Memory B cell (primary cell): ENCODE measurements around the gene ROBO1.
"Not testable (repeated sequence)": the region's sequence is repeated elsewhere in the genome, so short reads cannot be mapped to it uniquely, and the experiment has no call there.

Experiments
- ATAC-seq: fragments of 150-1000 bp; cut with Tn5 transposase; 2 replicates; pipeline ENCODE4 v1.10.0; 2021; ENCODE audit warnings: low read depth, mild to moderate bottlenecking, moderate library complexity
- DNase-seq, 2 donors: peaks; one replicate each; pipeline ENCODE4 v3.0.0; 2022; ENCODE audit warnings: low spot score in 2 of 2
- H3K27ac Mint-ChIP-seq: one replicate; pipeline ENCODE4 v1.8.0; 2022; ENCODE audit warnings: mild to moderate bottlenecking, moderate library complexity, mixed read lengths
- H3K27me3 Mint-ChIP-seq: one replicate; pipeline ENCODE4 v1.8.0; 2022; ENCODE audit warnings: mixed read lengths
- H3K36me3 Mint-ChIP-seq: one replicate; pipeline ENCODE4 v1.8.0; 2022; ENCODE audit warnings: mild to moderate bottlenecking, mixed read lengths
- H3K4me1 Mint-ChIP-seq: one replicate; pipeline ENCODE4 v1.8.0; 2022; ENCODE audit warnings: mixed read lengths
- H3K4me3 Mint-ChIP-seq: one replicate; pipeline ENCODE4 v1.8.0; 2022; ENCODE audit warnings: mild to moderate bottlenecking, moderate library complexity, mixed read lengths
- H3K9me3 Mint-ChIP-seq: one replicate; pipeline ENCODE4 v1.8.0; 2022; ENCODE audit warnings: mixed read lengths

ROBO1 gene

DNA sequence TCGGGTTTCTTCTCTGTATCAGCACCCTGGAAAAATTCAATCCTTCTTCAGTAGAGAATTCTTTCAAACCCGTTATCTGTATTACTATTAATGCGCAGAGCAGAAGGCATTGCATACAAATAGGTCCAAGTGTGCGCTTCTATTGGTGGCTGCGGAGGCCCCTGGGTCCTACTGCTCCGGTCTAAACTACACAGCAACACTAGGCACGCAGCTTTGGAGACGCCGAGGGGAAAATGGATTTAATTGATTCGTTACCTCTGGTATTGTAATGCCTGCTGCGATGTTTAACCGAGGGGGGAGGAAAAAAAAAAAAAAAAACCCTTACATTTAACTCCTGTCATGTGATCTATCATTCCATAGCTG is at the start of gene ROBO1:
ROBO1 (minus strand) TSS at position 94 of the 363 bp plus-strand sequence.
- no peaks in the 10 kb centered on the region for H3K36me3 Mint-ChIP-seq
- no peaks in the 10 kb centered on the region for H3K9me3 Mint-ChIP-seq
- no peak for DNase-seq
- no peak within 1 kb of the TSS for H3K4me3 Mint-ChIP-seq
- no peak for ATAC-seq
- no peaks in the 10 kb centered on the region for H3K4me1 Mint-ChIP-seq
- H3K27ac Mint-ChIP-seq: no peak within 1 kb of the TSS
- H3K27me3 Mint-ChIP-seq: no peaks in the 10 kb centered on the region

DNA sequence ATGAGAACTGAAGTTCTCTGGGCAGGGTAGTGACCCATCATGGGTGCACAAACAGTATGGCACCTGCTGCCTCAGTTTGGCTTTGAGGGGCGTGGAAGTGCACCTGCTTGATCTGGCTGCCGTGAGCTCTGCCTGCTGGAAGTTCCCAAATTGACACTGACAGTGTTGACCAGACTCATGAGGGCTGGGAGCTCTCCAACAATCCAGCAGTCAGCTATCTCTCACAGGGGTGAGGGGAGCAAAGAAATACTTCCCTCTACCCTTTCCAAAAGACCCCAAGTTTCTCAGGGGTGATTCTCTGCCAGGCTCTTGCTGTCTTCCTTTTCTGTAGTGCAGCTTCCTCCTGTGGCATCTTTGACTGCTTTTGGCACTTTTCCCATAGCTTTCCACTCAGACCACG is 49.4 kb upstream of the ROBO1 start:
- H3K4me1 Mint-ChIP-seq: no peaks in the 10 kb centered on the region
- H3K27me3 Mint-ChIP-seq: no peaks in the 10 kb centered on the region
- DNase-seq (no peak), ATAC-seq (no peak)
- no peaks in the 10 kb centered on the region for H3K36me3 Mint-ChIP-seq
- H3K27ac Mint-ChIP-seq: no peak overlapping the region
- H3K4me3 Mint-ChIP-seq: no peak overlapping the region
- peaks cover 16% of the 10 kb centered on the region for H3K9me3 Mint-ChIP-seq

DNA sequence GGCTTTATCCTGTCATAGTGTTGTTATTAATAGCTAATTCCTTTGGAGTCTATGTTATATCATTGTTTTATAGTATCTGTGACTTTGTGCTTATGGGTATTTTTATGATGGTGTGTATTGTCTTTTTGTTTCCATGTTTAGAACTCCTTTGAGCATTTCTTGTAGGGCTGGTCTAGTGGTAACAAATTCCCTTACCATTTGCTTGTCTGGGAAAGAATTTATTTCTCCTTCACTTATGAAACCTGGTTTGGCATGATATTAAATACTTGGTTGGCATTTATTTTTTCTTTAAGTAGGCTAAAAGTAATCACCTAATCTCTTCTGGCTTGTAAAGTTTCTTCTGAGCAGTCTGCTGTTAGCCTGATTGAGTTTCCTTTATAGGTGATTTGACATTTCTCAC is 47.7 kb upstream of the ROBO1 start:
- Mint-ChIP-seq H3K27me3 (no peaks in the 10 kb centered on the region), H3K27ac (no peak overlapping the region), H3K4me1 (no peaks in the 10 kb centered on the region), H3K9me3 (peaks cover 13% of the 10 kb centered on the region), H3K36me3 (no peaks in the 10 kb centered on the region), H3K4me3 (no peak overlapping the region)
- ATAC-seq: no peak
- DNase-seq: no peak

GRCh38 chr3:79810581-79810980 is 42.8 kb upstream of the ROBO1 start:
- peaks cover 3% of the 10 kb centered on the region for H3K9me3 Mint-ChIP-seq

DNA sequence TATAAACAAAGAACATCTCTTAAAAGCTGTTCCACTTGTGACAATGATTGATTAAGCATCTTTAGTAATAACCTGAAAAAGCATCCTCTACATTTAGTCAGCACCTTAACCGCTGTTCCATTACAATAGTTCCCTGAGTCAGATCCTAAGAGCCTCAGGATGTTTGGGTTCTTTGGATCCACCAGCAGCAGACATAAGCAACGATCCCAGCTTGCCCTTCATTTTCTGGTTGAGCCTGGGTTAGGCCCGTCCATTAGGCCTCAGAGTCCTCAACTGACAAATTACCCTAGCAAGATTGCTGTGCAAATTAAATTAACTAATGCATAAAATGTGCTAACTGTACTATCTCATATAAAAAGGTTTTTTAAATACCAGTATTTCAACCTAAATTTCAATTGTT is 42.3 kb upstream of the ROBO1 start:
- H3K27me3 Mint-ChIP-seq: no peaks in the 10 kb centered on the region
- H3K27ac Mint-ChIP-seq: no peak overlapping the region
- DNase-seq: no peak
- no peak for ATAC-seq
- H3K9me3 Mint-ChIP-seq: peaks cover 2% of the 10 kb centered on the region
- H3K4me1 Mint-ChIP-seq: no peaks in the 10 kb centered on the region
- no peak overlapping the region for H3K4me3 Mint-ChIP-seq
- H3K36me3 Mint-ChIP-seq: no peaks in the 10 kb centered on the region

More at GRCh38 chr3:79810581-79810980, 42.8 kb upstream of the ROBO1 start:
- Mint-ChIP-seq H3K27ac (no peak overlapping the region), H3K4me1 (no peaks in the 10 kb centered on the region), H3K27me3 (no peaks in the 10 kb centered on the region), H3K4me3 (no peak overlapping the region), H3K36me3 (no peaks in the 10 kb centered on the region)
- no peak for DNase-seq
- no peak for ATAC-seq

DNA sequence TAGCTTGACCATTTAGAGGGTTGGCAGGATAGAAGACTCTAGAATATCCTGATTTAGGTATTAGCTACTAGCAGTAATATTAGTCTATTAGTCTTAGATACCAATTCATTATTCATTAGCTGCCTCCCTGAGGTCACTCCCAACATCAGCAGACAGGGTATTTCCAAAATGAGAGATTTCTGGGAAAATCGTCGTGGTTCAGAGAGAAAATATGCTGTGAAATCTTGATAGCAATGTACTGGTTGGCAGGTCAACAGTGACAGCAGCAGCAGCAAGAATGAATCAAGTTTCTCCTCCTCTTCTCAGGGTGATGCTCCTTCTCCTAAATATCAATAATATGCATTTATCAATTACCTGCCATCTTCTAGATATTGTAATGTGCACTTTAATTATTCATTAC is 41.3 kb upstream of the ROBO1 start:
- H3K4me3 Mint-ChIP-seq: no peak overlapping the region
- no peaks in the 10 kb centered on the region for H3K4me1 Mint-ChIP-seq
- no peak overlapping the region for H3K27ac Mint-ChIP-seq
- no peaks in the 10 kb centered on the region for H3K36me3 Mint-ChIP-seq
- peaks cover 2% of the 10 kb centered on the region for H3K9me3 Mint-ChIP-seq
- no peaks in the 10 kb centered on the region for H3K27me3 Mint-ChIP-seq
- ATAC-seq (no peak), DNase-seq (no peak)

- ATAC-seq: no peak
- H3K9me3 Mint-ChIP-seq: peaks cover under 1% of the 10 kb centered on the region
- no peaks in the 10 kb centered on the region for H3K36me3 Mint-ChIP-seq
- no peak for DNase-seq
- no peaks in the 10 kb centered on the region for H3K4me1 Mint-ChIP-seq
- H3K27me3 Mint-ChIP-seq: no peaks in the 10 kb centered on the region
- no peak overlapping the region for H3K4me3 Mint-ChIP-seq
- H3K27ac Mint-ChIP-seq: no peak overlapping the region
Observed at GRCh38 chr3:79808515-79808914, 40.7 kb upstream of the ROBO1 start.

DNA sequence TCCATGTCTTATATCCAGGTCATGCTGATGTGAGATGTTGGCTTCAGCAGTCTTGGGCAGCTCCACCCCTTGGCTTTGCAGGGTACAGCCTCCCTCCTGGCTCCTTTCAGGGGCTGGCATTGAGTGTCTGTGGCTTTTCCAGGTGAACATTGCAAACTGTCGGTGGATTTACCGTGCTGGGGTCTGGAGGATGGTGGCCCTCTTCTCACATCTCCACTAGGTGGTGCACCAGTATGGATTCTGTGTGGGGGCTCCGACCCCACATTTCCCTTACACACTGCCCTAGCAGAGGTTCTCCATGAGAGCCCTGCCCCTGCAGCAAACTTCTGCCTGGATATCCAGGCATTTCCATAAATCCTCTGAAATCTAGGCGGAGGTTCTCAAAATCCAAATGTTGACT is 22.4 kb upstream of the ROBO1 start:
- H3K4me3 Mint-ChIP-seq, H3K27me3 Mint-ChIP-seq, DNase-seq, H3K9me3 Mint-ChIP-seq, H3K36me3 Mint-ChIP-seq, H3K27ac Mint-ChIP-seq, H3K4me1 Mint-ChIP-seq, ATAC-seq: not testable (repeated sequence)

- H3K36me3 Mint-ChIP-seq: no peaks in the 10 kb centered on the region
- no peak for ATAC-seq
Observed at GRCh38 chr3:79773291-79773690, 5.5 kb upstream of the ROBO1 start.

GRCh38 chr3:79769229-79769628 is 1.4 kb upstream of the ROBO1 start:
- H3K36me3 Mint-ChIP-seq: no peaks in the 10 kb centered on the region
- H3K9me3 Mint-ChIP-seq: peaks cover 5% of the 10 kb centered on the region
- no peak for ATAC-seq
- H3K27ac Mint-ChIP-seq: no peak overlapping the region
- H3K4me1 Mint-ChIP-seq: no peaks in the 10 kb centered on the region
- no peak for DNase-seq
- H3K27me3 Mint-ChIP-seq: no peaks in the 10 kb centered on the region
- H3K4me3 Mint-ChIP-seq: no peak overlapping the region

More at GRCh38 chr3:79773291-79773690, 5.5 kb upstream of the ROBO1 start:
- Mint-ChIP-seq H3K4me3 (no peak overlapping the region), H3K27ac (no peak overlapping the region), H3K9me3 (peaks cover 5% of the 10 kb centered on the region), H3K27me3 (no peaks in the 10 kb centered on the region), H3K4me1 (no peaks in the 10 kb centered on the region)
- no peak for DNase-seq

GRCh38 chr3:79767194-79767904 is 449 bp downstream of the ROBO1 start:
- Mint-ChIP-seq H3K27ac (no peak overlapping the region), H3K36me3 (no peaks in the 10 kb centered on the region), H3K4me3 (no peak overlapping the region), H3K9me3 (no peaks in the 10 kb centered on the region), H3K4me1 (no peaks in the 10 kb centered on the region), H3K27me3 (no peaks in the 10 kb centered on the region)
- no peak for ATAC-seq
- DNase-seq: no peak

DNA sequence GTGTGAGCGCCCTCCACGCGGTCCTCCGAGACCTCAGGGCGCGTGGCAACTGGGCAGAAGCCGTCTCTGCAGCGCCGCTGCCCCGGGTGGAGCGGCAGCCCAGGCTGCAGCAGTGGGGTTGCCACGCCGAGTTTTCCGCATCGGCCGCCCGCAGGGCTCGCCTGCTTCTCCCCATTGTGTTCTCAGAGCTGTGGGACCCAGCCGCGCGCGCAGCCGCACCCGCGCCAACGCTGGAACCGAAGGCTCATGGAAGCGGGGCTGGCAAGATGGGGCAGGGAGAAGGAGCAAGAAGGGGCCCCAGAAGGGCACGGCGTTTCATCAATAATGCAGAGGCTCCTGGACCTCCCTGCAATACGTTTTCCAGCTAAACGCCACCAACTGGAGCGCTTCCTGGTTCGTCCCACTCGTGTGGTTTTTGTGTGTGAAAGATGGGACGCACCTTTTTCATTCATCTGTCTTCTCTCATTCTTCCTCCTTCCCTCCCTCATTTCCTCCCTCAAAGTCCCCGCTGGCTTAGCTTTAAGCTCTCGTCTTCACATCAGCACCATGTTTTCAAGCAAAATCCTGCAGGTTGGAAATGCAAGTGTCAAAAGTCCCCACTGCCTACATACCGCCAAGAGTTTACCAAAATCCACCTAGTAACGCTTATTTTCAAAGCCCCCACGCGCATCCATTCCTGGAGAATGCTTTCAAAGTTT is 1.2 kb downstream of the ROBO1 start:
- no peak overlapping the region for H3K4me3 Mint-ChIP-seq
- H3K27ac Mint-ChIP-seq: no peak overlapping the region
- DNase-seq (no peak), ATAC-seq (no peak)
- no peaks in the 10 kb centered on the region for H3K9me3 Mint-ChIP-seq
- no peaks in the 10 kb centered on the region for H3K4me1 Mint-ChIP-seq
- H3K27me3 Mint-ChIP-seq: no peaks in the 10 kb centered on the region
- H3K36me3 Mint-ChIP-seq: no peaks in the 10 kb centered on the region

- no peaks in the 10 kb centered on the region for H3K27me3 Mint-ChIP-seq
- H3K9me3 Mint-ChIP-seq: no peaks in the 10 kb centered on the region
- H3K36me3 Mint-ChIP-seq: no peaks in the 10 kb centered on the region
- ATAC-seq (no peak), DNase-seq (no peak)
- no peak overlapping the region for H3K27ac Mint-ChIP-seq
- H3K4me3 Mint-ChIP-seq: no peak overlapping the region
- H3K4me1 Mint-ChIP-seq: no peaks in the 10 kb centered on the region
Observed at GRCh38 chr3:79765911-79766310, 1.9 kb downstream of the ROBO1 start.

DNA sequence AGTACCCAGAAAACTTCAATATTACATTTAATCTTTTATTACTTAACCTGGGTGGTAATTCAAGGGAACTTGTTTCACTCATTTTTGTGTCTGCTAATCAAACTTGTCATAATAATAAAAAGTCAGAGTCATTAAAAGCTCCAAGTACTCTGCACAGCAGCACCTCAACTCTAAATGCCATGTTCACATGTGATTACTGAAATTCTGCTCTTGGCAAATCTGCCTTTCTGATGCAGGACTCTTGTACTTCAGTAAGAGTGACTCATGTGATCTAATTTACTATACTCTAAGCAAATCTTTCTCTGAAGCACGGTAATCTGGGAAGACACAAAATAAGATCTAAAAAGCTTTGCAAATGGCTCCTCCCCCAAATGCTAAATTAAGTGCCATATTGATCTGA is 6.4 kb downstream of the ROBO1 start:
- Mint-ChIP-seq H3K36me3 (no peaks in the 10 kb centered on the region), H3K27me3 (no peaks in the 10 kb centered on the region), H3K4me1 (no peaks in the 10 kb centered on the region), H3K27ac (no peak overlapping the region), H3K4me3 (no peak overlapping the region), H3K9me3 (peaks cover 7% of the 10 kb centered on the region)
- ATAC-seq: no peak
- no peak for DNase-seq

DNA sequence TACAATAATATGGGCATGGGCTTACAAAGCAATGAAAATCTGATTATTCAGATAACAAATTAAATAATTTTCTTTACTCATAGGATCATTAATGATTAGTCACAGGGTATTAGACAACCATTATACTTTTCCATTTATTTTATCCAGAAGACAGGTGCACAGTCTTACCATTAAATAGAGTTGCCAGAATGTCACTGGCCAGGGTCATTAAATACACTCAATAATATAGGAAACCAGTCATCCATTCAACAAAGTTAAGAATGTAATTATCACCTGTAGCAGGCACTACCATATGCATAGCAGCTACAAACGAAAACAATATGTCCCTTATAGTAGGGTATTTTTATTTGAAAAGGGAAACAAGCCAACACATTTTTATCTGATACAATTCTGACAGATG is 16.1 kb downstream of the ROBO1 start:
- peaks cover 8% of the 10 kb centered on the region for H3K9me3 Mint-ChIP-seq
- no peaks in the 10 kb centered on the region for H3K27me3 Mint-ChIP-seq
- H3K27ac Mint-ChIP-seq: no peak overlapping the region

More for the DNA sequence above, 16.1 kb downstream of the ROBO1 start:
- DNase-seq (no peak), ATAC-seq (no peak)
- Mint-ChIP-seq H3K4me3 (no peak overlapping the region), H3K36me3 (no peaks in the 10 kb centered on the region), H3K4me1 (no peaks in the 10 kb centered on the region)
